ENCODE data around the gene IDH3A.

- no peak for TF ChIP-seq EZH2 (IDR thresholded peaks at IDR 0.05; ENCODE audit: borderline replicate concordance, low read length)
- TF ChIP-seq, protein P1, sequence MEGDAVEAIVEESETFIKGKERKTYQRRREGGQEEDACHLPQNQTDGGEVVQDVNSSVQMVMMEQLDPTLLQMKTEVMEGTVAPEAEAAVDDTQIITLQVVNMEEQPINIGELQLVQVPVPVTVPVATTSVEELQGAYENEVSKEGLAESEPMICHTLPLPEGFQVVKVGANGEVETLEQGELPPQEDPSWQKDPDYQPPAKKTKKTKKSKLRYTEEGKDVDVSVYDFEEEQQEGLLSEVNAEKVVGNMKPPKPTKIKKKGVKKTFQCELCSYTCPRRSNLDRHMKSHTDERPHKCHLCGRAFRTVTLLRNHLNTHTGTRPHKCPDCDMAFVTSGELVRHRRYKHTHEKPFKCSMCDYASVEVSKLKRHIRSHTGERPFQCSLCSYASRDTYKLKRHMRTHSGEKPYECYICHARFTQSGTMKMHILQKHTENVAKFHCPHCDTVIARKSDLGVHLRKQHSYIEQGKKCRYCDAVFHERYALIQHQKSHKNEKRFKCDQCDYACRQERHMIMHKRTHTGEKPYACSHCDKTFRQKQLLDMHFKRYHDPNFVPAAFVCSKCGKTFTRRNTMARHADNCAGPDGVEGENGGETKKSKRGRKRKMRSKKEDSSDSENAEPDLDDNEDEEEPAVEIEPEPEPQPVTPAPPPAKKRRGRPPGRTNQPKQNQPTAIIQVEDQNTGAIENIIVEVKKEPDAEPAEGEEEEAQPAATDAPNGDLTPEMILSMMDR (conservative IDR thresholded peaks at IDR 0.05 in 1 of 2, IDR thresholded peaks at IDR 0.05 in 1 of 2; ENCODE audit: extremely low read depth in 1 of 2, insufficient read depth in 1 of 2, low read depth in 1 of 2, low read length in 2 of 2) = no peak
Measured at GRCh38 chr15:78129751-78130287, 19.3 kb upstream of the IDH3A start.
